SU-DHL-6 (cell line): ENCODE measurements around the gene RAE1.
A peak's percentile ranks its signal among the peaks of the same experiment; 100 is the strongest.

ENCODE experiments used
- H2AFZ ChIP-seq: fragments of 200-600 bp; sonication (generic); 2 replicates; pipeline ENCODE4 v1.6.1; 2014; ENCODE audit warnings: low read depth, mild to moderate bottlenecking, moderate library complexity, mixed read lengths, antibody characterized with exemption, low read length; ENCODE audit not compliant: severe bottlenecking
- H3F3A ChIP-seq: fragments of 200-600 bp; shearing (Covaris generic); 2 replicates; pipeline ENCODE4 v1.6.0; 2016; ENCODE audit warnings: antibody characterized with exemption, mild to moderate bottlenecking; ENCODE audit not compliant: insufficient read depth
- H3K27ac ChIP-seq: fragments of 200-600 bp; sonication (generic); 2 replicates; pipeline ENCODE4 v1.5.1; 2016; ENCODE audit warnings: low read depth, mild to moderate bottlenecking, low read length, moderate library complexity, mixed read lengths
- H3K27me3 ChIP-seq: fragments of 200-600 bp; sonication (generic), shearing (Covaris generic); 2 replicates; pipeline ENCODE4 v1.6.0; 2014; ENCODE audit warnings: mild to moderate bottlenecking, low read length
- H3K36me3 ChIP-seq: fragments of 200-600 bp; sonication (generic); 2 replicates; pipeline ENCODE4 v1.6.1; 2014; ENCODE audit warnings: mild to moderate bottlenecking, low read length, mixed read lengths
- H3K4me2 ChIP-seq: fragments of 300-600, 200-600 bp; shearing (Covaris generic), sonication (generic); 2 replicates; pipeline ENCODE4 v1.6.0; 2014; ENCODE audit warnings: low read length, low read depth, mild to moderate bottlenecking; ENCODE audit not compliant: poor library complexity, severe bottlenecking
- H3K4me3 ChIP-seq: fragments of 200-600 bp; sonication (generic); 2 replicates; pipeline ENCODE4 v1.5.1; 2014; ENCODE audit warnings: antibody characterized with exemption, low read length, mild to moderate bottlenecking, mixed read lengths; ENCODE audit not compliant: insufficient read depth, poor library complexity, severe bottlenecking
- H3K79me2 ChIP-seq: fragments of 200-600 bp; sonication (generic); 2 replicates; pipeline ENCODE4 v1.6.1; 2014; ENCODE audit warnings: mild to moderate bottlenecking, low read length, moderate library complexity; ENCODE audit not compliant: insufficient read depth
- H3K9ac ChIP-seq: fragments of 200-600 bp; sonication (generic); 2 replicates; pipeline ENCODE4 v1.7.0; 2014; ENCODE audit warnings: mild to moderate bottlenecking, low read length
- H3K9me2 ChIP-seq: fragments of 200-600 bp; sonication (generic); replicated peaks from 2 replicates; pipeline ENCODE4 v1.6.1; 2014; ENCODE audit warnings: low read length; ENCODE audit not compliant: insufficient read depth
- H3K9me3 ChIP-seq: fragments of 200-600 bp; sonication (generic); 2 replicates; pipeline ENCODE4 v1.6.1; 2014; ENCODE audit warnings: low read length, mixed read lengths; ENCODE audit not compliant: insufficient read depth
- H4K20me1 ChIP-seq: fragments of 200-600 bp; sonication (generic); 2 replicates; pipeline ENCODE4 v1.6.1; 2014; ENCODE audit warnings: low read depth, mild to moderate bottlenecking, antibody characterized with exemption, low read length, moderate library complexity, mixed read lengths
- EZH2phosphoT487 ChIP-seq: fragments of 200-600 bp; sonication (generic), shearing (Covaris generic); conservative IDR thresholded peaks from 2 replicates; pipeline ENCODE4 v1.6.1; 2018; ENCODE audit warnings: mild to moderate bottlenecking, antibody characterized with exemption, low read length, moderate library complexity, mixed read lengths
- TF ChIP-seq, protein P1 (sequence below): fragments of 200-600 bp; sonication (generic); IDR thresholded peaks from one replicate; pipeline ENCODE4 v1.5.1; 2017; ENCODE audit warnings: antibody characterized with exemption, mild to moderate bottlenecking, low read length, moderate library complexity; ENCODE audit not compliant: insufficient read depth, poor library complexity, severe bottlenecking

RAE1 gene

DNA sequence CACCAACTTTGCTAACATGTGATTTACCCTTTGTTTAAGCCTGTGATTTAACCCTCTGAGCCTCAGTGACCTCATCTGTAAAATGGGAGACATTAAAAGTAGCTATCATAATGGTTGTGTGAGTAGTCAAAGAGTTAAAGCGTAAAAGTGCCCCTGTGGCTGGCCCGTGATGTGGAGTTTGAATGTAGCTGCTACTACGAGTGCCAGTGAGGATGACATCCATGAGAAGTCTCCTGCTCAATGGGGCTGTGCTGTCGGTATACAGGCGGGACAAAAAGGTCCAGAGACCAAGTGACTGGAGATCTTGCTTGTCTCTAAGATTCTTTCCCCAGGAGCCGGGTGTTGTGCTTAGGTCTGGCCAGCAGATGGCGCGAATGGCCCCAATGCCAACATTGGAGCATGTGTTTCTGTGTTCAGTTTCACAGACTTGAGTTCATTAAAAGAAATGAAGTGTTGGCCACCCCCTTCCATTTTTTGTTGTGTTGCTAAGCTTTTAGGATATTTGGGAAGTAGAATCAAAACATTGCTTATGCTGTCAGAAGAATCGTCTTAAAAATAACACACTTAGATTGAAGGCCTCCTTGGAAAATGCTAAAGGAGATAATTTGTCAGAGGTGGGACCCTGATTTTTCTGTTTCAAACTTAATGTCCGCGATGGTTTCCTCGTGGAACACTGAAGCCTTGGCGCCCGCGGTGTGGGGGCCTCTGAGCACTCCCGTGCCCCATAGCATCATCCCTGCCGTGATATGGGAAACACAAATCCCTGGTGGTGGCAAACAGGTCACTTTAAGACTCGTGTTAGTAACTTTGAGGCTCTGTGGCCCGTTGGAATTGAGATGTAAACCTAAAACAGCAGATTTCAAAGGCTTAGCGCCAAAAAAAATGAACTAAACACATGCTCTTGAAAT is 30.8 kb downstream of the RAE1 start:
- Histone ChIP-seq H3K36me3 (no peaks in the 10 kb centered on the region), H3K4me3 (no peak overlapping the region)

DNA sequence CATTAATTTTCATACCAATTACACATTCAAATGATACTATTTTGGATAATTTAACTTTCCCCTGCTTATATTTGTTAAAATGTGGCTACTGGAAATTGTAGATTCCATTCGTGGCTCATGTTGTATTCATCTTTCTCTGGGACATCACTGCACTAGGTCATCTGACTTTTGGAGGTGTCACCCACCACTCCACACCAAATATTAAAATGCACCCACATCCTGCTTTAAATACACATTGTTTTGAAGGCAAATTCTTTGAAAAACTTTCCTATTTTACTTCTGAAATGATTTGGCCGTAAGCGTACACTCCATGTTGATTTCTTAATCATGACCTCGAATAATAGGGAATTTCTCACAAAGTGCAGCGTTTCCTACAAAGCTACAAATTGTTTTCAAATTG is 31.5 kb downstream of the RAE1 start:
- no peaks in the 10 kb centered on the region for H3K79me2 ChIP-seq
- H3K4me2 ChIP-seq: no peak overlapping the region
- H3K9me2 ChIP-seq: no peaks in the 10 kb centered on the region
- no peak overlapping the region for H3K4me3 ChIP-seq
- no peak overlapping the region for H3K9ac ChIP-seq
- H3K27ac ChIP-seq: no peak overlapping the region
- no peak overlapping the region for H2AFZ ChIP-seq
- H4K20me1 ChIP-seq: no peaks in the 10 kb centered on the region
- peaks cover 7% of the 10 kb centered on the region; the same call in 1 of the 2 replicates for H3F3A ChIP-seq
- no peaks in the 10 kb centered on the region for H3K27me3 ChIP-seq
- H3K36me3 ChIP-seq: no peaks in the 10 kb centered on the region
- TF ChIP-seq, protein P1, sequence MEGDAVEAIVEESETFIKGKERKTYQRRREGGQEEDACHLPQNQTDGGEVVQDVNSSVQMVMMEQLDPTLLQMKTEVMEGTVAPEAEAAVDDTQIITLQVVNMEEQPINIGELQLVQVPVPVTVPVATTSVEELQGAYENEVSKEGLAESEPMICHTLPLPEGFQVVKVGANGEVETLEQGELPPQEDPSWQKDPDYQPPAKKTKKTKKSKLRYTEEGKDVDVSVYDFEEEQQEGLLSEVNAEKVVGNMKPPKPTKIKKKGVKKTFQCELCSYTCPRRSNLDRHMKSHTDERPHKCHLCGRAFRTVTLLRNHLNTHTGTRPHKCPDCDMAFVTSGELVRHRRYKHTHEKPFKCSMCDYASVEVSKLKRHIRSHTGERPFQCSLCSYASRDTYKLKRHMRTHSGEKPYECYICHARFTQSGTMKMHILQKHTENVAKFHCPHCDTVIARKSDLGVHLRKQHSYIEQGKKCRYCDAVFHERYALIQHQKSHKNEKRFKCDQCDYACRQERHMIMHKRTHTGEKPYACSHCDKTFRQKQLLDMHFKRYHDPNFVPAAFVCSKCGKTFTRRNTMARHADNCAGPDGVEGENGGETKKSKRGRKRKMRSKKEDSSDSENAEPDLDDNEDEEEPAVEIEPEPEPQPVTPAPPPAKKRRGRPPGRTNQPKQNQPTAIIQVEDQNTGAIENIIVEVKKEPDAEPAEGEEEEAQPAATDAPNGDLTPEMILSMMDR: no peak
- TF ChIP-seq EZH2phosphoT487: no peak
- H3K9me3 ChIP-seq: no peaks in the 10 kb centered on the region

More for the DNA sequence above, 30.8 kb downstream of the RAE1 start:
- Histone ChIP-seq H3K27ac (no peak overlapping the region), H3K9ac (peak overlapping the region; percentile 3; the same call in 1 of the 2 replicates), H3K9me3 (no peaks in the 10 kb centered on the region), H3K4me2 (no peak overlapping the region), H4K20me1 (no peaks in the 10 kb centered on the region), H2AFZ (no peak overlapping the region), H3F3A (peaks cover 7% of the 10 kb centered on the region; the same call in 1 of the 2 replicates), H3K9me2 (no peaks in the 10 kb centered on the region), H3K79me2 (no peaks in the 10 kb centered on the region), H3K27me3 (no peaks in the 10 kb centered on the region)
- TF ChIP-seq, protein P1: peak; percentile 90
- TF ChIP-seq EZH2phosphoT487: no peak

DNA sequence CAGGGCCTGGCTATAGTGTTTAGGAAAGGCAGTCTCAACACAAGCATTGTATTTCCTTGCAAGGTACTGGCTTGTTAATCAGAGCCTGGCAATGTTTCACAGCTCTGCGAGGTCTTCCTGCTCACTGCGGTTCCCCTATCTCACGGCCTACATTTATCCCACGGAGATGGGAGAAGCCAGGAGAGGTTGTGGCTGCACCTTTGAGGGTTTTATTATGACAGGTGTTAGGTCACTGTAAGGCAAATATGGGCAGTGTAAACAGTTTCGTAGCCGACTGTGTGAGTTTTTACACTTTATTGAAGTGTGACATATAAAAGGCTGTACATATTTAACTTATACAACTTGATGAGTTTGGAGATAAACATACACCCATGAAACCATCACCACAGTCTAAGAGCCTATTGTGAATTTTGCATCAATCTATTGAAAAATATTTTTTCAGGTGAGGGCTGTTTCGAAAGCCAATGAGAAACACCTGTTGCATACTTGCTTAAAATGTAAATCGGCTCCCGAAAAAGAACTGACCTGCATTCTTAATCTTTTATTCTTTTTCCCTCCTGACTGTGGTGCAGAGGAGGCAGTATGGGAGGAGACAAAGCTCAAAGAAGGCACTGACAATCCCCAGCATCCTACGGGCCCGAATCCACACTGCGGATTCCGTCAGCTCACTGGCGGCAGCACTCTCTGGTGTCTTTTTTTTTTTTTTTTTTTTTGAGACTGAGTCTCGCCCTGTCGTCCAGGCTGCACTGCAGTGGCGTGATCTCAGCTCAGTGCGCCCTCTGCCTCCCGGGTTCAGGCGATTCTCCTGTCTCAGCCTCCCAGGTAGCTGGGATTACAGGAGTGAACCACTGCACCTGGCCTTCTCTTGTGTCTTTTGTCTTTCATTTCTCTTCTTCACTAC is 32.6 kb downstream of the RAE1 start:
- Histone ChIP-seq H3F3A (peaks cover 18% of the 10 kb centered on the region), H3K27ac (no peak overlapping the region), H3K4me2 (no peak overlapping the region), H3K4me3 (no peak overlapping the region), H3K27me3 (no peaks in the 10 kb centered on the region), H3K9ac (no peak overlapping the region), H4K20me1 (no peaks in the 10 kb centered on the region), H2AFZ (no peak overlapping the region), H3K36me3 (no peaks in the 10 kb centered on the region), H3K9me3 (no peaks in the 10 kb centered on the region), H3K9me2 (no peaks in the 10 kb centered on the region), H3K79me2 (no peaks in the 10 kb centered on the region)
- TF ChIP-seq, protein P1: no peak
- no peak for TF ChIP-seq EZH2phosphoT487
